Transverse colon (tissue), 3 donors: ENCODE measurements around the gene SDS.

Experiments used
- EP300 ChIP-seq: sonication (generic); formaldehyde crosslinking; IDR thresholded peaks from one replicate; pipeline ENCODE4 v1.6.1; 2017; ENCODE audit warnings: antibody characterized with exemption, low read depth
- POLR2A ChIP-seq: fragments of 450-650 bp; IDR thresholded peaks from one replicate; pipeline ENCODE4 v1.6.1; 2016; ENCODE audit warnings: antibody characterized with exemption, mild to moderate bottlenecking, moderate library complexity
- TF ChIP-seq, protein P1 (sequence below), 5 experiments: fragments of 200-600 bp in 3 of 5; fragments of 450-650 bp in 2 of 5; sonication (generic) in 3 of 5; IDR thresholded peaks; 1 replicate in 2 of 5; 2 replicates in 3 of 5; pipeline ENCODE4 v1.5.1; 2016 to 2017; ENCODE audit warnings: antibody characterized with exemption in 5 of 5, inconsistent platforms in 3 of 5, mild to moderate bottlenecking in 2 of 5, moderate library complexity in 1 of 5

GRCh38 chr12:113449299-113449698 lies 45.6 kb upstream of the SDS start:
- TF ChIP-seq, protein P1, sequence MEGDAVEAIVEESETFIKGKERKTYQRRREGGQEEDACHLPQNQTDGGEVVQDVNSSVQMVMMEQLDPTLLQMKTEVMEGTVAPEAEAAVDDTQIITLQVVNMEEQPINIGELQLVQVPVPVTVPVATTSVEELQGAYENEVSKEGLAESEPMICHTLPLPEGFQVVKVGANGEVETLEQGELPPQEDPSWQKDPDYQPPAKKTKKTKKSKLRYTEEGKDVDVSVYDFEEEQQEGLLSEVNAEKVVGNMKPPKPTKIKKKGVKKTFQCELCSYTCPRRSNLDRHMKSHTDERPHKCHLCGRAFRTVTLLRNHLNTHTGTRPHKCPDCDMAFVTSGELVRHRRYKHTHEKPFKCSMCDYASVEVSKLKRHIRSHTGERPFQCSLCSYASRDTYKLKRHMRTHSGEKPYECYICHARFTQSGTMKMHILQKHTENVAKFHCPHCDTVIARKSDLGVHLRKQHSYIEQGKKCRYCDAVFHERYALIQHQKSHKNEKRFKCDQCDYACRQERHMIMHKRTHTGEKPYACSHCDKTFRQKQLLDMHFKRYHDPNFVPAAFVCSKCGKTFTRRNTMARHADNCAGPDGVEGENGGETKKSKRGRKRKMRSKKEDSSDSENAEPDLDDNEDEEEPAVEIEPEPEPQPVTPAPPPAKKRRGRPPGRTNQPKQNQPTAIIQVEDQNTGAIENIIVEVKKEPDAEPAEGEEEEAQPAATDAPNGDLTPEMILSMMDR (IDR thresholded peaks at IDR 0.05): no peak
- TF ChIP-seq POLR2A: no peak
- no peak for TF ChIP-seq EP300
